Natural killer cell (primary cell): ENCODE results near the gene MAD1L1. TPM values are rescaled to one million over a fixed set of nuclear protein-coding genes. Genes with fewer than 3 reads are reported as not detected.
A peak's percentile ranks its signal among the peaks of the same experiment; 100 is the strongest.

Experiments
- ATAC-seq, 3 donors: fragments of 150-1000 bp in 2 of 3; fragments of 200-7000 bp in 1 of 3; cut with Tn5 transposase; 1 replicate in 1 of 3; 2 replicates in 2 of 3; pipeline ENCODE4 v1.10.0; 2021; ENCODE audit warnings: mild to moderate bottlenecking in 2 of 3, moderate library complexity in 2 of 3
- DNase-seq, 2 donors: peaks; one replicate each; pipeline versions ENCODE4 v3.0.0 to v3.0.0-alpha.2; 2013 to 2021; ENCODE audit warnings: mixed read lengths in 1 of 2
- H3K27ac ChIP-seq: one replicate; pipeline ENCODE4 v1.5.1; 2013; ENCODE audit warnings: mild to moderate bottlenecking, low read length
- H3K27me3 ChIP-seq: one replicate; pipeline ENCODE4 v1.6.1; 2013; ENCODE audit warnings: low read length; ENCODE audit not compliant: control insufficient read depth, insufficient read depth
- H3K36me3 ChIP-seq: one replicate; pipeline ENCODE4 v1.6.1; 2013; ENCODE audit warnings: low read length; ENCODE audit not compliant: control insufficient read depth, insufficient read depth
- H3K4me1 ChIP-seq: one replicate; pipeline ENCODE4 v1.6.1; 2013; ENCODE audit warnings: low read length; ENCODE audit not compliant: control insufficient read depth, insufficient read depth
- H3K4me3 ChIP-seq: one replicate; pipeline ENCODE4 v1.5.1; 2013; ENCODE audit warnings: low read length
- H3K9me3 ChIP-seq: one replicate; pipeline ENCODE4 v1.6.1; 2013; ENCODE audit warnings: low read length; ENCODE audit not compliant: control insufficient read depth, insufficient read depth
- H3K27ac Mint-ChIP-seq, 2 donors: one replicate each; pipeline ENCODE4 v1.8.0; 2022; ENCODE audit warnings: mild to moderate bottlenecking in 2 of 2, mixed read lengths in 2 of 2, moderate library complexity in 1 of 2
- H3K27me3 Mint-ChIP-seq, 2 donors: one replicate each; pipeline ENCODE4 v1.8.0; 2022; ENCODE audit warnings: low read depth in 2 of 2, mixed read lengths in 2 of 2
- H3K36me3 Mint-ChIP-seq: one replicate; pipeline ENCODE4 v1.8.0; 2022; ENCODE audit warnings: mixed read lengths
- H3K4me1 Mint-ChIP-seq, 2 donors: one replicate each; pipeline ENCODE4 v1.8.0; 2022; ENCODE audit warnings: mixed read lengths in 2 of 2
- H3K4me3 Mint-ChIP-seq: one replicate; pipeline ENCODE4 v1.8.0; 2022; ENCODE audit warnings: mild to moderate bottlenecking, moderate library complexity, mixed read lengths
- H3K9me3 Mint-ChIP-seq, 2 donors: one replicate each; pipeline ENCODE4 v1.8.0; 2022; ENCODE audit warnings: mixed read lengths in 2 of 2
- WGBS: methylation state at CpG from one replicate; pipeline ENCODE4 v1.1.7; 2013; ENCODE audit warnings: missing lambda C conversion rate; ENCODE audit not compliant: insufficient coverage; 5-methylcytosine and 5-hydroxymethylcytosine counted together
- intact Hi-C: fragments of 100-400 bp; cut with micrococcal nuclease; formaldehyde crosslinking; loops from one replicate; pipeline ENCODE4 v1.14.2; 2022
- total RNA-seq, 4 donors: library from RNA; stranded (reverse); fragments of 120-200 nt in 1 of 4; gene quantifications; one replicate each; pipeline versions ENCODE4 v1.2.3 to v1.2.4, GENCODE V29; 2013 to 2022
- TF ChIP-seq, protein P1 (sequence below): fragments of 200-600 bp; IDR thresholded peaks from one replicate; pipeline ENCODE4 v1.8.0; 2022; ENCODE audit warnings: antibody characterized with exemption

Gene MAD1L1
- total RNA-seq, 3 donors from 2014 or later (not counting 1 experiment from before 2014, with no cell fraction given): 53.6 to 81.2 (median 77.4) TPM

DNA sequence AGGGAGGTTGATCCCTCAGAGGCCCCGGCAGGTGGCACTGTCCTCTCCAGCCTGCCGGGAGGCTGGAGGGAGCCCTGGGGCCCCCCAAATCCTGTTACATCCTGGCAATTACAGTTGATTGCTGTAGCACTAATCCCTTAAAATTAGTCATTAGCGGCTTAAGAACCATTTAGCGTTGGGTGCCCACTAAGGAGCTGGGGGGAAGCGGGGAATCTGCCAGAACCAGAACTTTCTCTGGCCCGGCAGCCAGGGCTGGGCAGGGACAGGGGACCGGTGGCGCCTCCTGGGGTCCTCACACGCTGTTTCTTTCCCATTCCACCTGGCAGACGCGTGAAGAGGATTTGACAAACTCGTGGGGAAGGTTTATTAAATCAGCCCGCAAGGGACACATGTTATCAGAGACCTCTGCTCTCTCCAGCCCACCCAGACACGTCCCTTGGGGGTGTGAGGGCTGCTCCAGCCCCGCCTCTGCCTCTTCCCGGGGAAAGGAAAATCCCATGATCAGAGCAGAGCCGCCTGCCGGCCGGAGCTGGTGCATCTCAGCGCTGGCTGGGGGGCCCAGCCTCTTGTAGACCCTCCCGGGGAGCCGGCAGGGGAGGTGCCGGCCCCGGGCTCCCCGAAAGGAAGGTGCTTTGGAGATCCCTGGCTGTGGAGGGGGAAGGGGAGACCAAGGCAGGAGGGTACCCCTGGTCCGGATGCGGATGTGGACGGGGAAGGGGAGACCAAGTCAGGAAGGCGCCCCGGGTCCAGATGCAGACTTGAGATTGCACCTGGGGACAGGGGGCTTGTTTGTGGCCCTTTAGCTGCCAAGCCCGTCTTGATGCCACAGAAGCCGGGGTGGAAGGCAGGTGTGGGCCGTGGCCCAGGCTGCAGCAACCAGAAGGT, 420.0 kb downstream of the MAD1L1 start:
- H3K27me3 ChIP-seq: no peaks in the 10 kb centered on the region
- no peaks in the 10 kb centered on the region for H3K36me3 ChIP-seq
- TF ChIP-seq, protein P1, sequence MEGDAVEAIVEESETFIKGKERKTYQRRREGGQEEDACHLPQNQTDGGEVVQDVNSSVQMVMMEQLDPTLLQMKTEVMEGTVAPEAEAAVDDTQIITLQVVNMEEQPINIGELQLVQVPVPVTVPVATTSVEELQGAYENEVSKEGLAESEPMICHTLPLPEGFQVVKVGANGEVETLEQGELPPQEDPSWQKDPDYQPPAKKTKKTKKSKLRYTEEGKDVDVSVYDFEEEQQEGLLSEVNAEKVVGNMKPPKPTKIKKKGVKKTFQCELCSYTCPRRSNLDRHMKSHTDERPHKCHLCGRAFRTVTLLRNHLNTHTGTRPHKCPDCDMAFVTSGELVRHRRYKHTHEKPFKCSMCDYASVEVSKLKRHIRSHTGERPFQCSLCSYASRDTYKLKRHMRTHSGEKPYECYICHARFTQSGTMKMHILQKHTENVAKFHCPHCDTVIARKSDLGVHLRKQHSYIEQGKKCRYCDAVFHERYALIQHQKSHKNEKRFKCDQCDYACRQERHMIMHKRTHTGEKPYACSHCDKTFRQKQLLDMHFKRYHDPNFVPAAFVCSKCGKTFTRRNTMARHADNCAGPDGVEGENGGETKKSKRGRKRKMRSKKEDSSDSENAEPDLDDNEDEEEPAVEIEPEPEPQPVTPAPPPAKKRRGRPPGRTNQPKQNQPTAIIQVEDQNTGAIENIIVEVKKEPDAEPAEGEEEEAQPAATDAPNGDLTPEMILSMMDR: no peak
- H3K4me1 ChIP-seq: peaks cover 20% of the 10 kb centered on the region
- Mint-ChIP-seq H3K4me3 (no peak overlapping the region), H3K9me3 (no peaks in the 10 kb centered on the region), H3K27ac (no peak overlapping the region), H3K27me3 (peaks cover 0 to 2% of the 10 kb centered on the region in 2 donors), H3K36me3 (no peaks in the 10 kb centered on the region), H3K4me1 (peaks cover 0 to 9% of the 10 kb centered on the region in 2 donors)
- H3K4me3 ChIP-seq: no peak overlapping the region
- 80% methylated on average over 33 of the region's 33 CpGs for WGBS
- ATAC-seq (peak in 1 of 3 donors; percentile 57), DNase-seq (peak in 1 of 2 donors; percentile 59)
- H3K9me3 ChIP-seq: no peaks in the 10 kb centered on the region
- no peak overlapping the region for H3K27ac ChIP-seq
- intact Hi-C loops: no loop called here

DNA sequence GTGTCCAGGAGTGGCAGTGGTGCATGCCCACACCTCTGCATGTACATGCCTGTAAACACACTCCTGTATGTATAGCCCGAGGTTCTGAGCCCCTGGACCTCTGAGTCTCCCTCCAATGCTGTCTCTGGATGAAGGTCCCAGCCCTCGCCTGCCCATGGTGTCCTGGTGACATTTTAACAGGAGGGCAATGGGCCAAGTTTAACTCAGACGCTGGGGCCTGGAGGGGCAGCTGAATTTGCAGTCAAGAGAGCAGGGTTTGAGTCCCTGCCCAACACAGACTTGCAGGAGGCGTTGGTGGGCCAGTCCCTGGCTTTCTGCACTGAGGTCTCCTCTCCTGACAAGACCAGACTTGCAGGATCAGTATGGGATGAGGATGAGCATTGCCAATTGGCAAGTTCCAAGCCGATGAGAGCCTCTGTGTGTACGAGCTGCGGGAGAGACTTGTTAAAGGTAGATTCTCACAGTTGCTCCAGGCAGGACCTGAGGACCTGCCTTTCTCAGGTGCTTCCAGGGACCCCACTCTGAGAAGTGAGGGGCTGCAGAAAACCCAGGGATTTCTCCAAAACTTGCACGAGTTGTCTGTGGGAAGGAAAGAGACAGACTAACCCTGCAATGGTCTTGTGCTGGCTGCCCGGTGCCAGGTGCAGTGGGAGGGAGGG, 420.8 kb downstream of the MAD1L1 start:
- H3K4me3 ChIP-seq: no peak overlapping the region
- WGBS: 77% methylated on average over 9 of the region's 9 CpGs
- H3K4me1 ChIP-seq: peaks cover 14% of the 10 kb centered on the region
- intact Hi-C loops: no loop called here
- H3K27me3 ChIP-seq: no peaks in the 10 kb centered on the region
- TF ChIP-seq, protein P1: no peak
- Mint-ChIP-seq H3K4me1 (peaks cover 0 to 9% of the 10 kb centered on the region in 2 donors), H3K36me3 (no peaks in the 10 kb centered on the region), H3K4me3 (no peak overlapping the region), H3K27ac (no peak overlapping the region), H3K27me3 (peaks cover 0 to 2% of the 10 kb centered on the region in 2 donors), H3K9me3 (no peaks in the 10 kb centered on the region)
- no peak for ATAC-seq
- no peaks in the 10 kb centered on the region for H3K9me3 ChIP-seq
- no peak for DNase-seq
- H3K27ac ChIP-seq: no peak overlapping the region
- no peaks in the 10 kb centered on the region for H3K36me3 ChIP-seq

DNA sequence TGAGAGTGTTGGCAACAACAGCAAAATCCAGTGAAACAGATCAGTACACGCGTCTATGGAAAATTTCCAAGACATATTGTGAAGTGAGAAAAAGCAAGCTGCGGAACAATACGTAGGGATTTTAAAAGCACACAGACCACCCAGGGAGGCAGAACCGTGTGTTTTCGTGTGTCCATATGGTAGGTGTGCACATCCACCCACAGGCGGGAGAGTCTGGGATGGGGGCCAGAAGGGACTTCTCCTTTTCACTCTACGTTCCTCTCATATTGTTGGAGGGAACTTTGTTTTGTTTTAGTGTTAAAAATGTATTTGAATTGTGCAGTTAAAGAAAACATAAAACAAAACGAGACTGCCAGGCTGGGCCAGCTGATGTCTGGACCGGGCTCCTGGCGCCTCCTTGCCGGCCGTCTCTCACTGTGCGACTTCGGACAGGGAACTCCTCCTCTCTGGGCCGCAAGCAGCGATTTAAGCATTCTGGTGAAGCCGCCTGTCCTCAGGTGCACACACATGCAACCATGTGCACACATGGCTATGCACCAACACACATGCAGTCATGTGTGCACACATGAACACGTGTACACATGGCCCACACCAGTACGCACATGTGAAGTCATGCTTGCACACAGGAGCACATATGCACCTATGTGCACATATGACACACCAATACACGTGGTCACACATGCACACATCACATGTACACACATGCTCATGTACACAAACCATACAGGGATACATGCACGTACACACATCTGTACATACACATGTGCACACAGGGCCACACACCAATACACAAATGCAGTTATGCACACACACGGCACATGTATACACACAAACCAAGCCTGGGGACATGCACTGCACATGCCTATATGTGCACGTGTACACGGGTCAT, 421.5 kb downstream of the MAD1L1 start:
- Histone ChIP-seq H3K36me3 (no peaks in the 10 kb centered on the region), H3K27me3 (no peaks in the 10 kb centered on the region), H3K4me3 (no peak overlapping the region), H3K4me1 (peaks cover 14% of the 10 kb centered on the region), H3K27ac (no peak overlapping the region), H3K9me3 (no peaks in the 10 kb centered on the region)
- Mint-ChIP-seq H3K4me3 (no peak overlapping the region), H3K36me3 (no peaks in the 10 kb centered on the region), H3K9me3 (no peaks in the 10 kb centered on the region), H3K4me1 (peaks cover 0 to 9% of the 10 kb centered on the region in 2 donors), H3K27ac (no peak overlapping the region), H3K27me3 (peaks cover 0 to 2% of the 10 kb centered on the region in 2 donors)
- no peak for DNase-seq
- TF ChIP-seq, protein P1: no peak
- 60% methylated on average over 25 of the region's 25 CpGs for WGBS
- ATAC-seq: peak in 1 of 3 donors; percentile 11
- intact Hi-C loops: no loop called here
